Activated CD4-positive, alpha-beta memory T cell treated with anti-CD3 and anti-CD28 coated beads, Interleukin-2, amount 10 ng/mL, durations not matched to agents 7 days and 5 days (primary cell): ENCODE data around the gene SETBP1. TPM values are rescaled to one million over a fixed set of nuclear protein-coding genes. Genes with fewer than 3 reads are reported as not detected.

ENCODE experiments used
- CTCF ChIA-PET: fragments of 350-600 bp; sonication (Branson Sonifier 250); formaldehyde crosslinking; loops from one replicate; lab custom pipeline; 2021; ENCODE audit warnings: antibody characterized with exemption, inconsistent platforms; lab: Charles Lee
- POLR2A ChIA-PET: fragments of 350-600 bp; sonication (Branson Sonifier 250); formaldehyde crosslinking; loops from one replicate; lab custom pipeline; 2021; ENCODE audit warnings: antibody characterized with exemption; lab: Charles Lee
- DNase-seq: peaks from one replicate; pipeline ENCODE4 v3.0.0-alpha.2; 2020
- H3K27ac Mint-ChIP-seq: one replicate; pipeline ENCODE4 v1.8.0; 2021; ENCODE audit warnings: mild to moderate bottlenecking, mixed read lengths
- H3K27me3 Mint-ChIP-seq: one replicate; pipeline ENCODE4 v1.8.0; 2021; ENCODE audit warnings: mixed read lengths
- H3K36me3 Mint-ChIP-seq: one replicate; pipeline ENCODE4 v1.8.0; 2021; ENCODE audit warnings: low read depth, mixed read lengths
- H3K4me1 Mint-ChIP-seq: one replicate; pipeline ENCODE4 v1.8.0; 2021; ENCODE audit warnings: mixed read lengths
- H3K4me3 Mint-ChIP-seq: one replicate; pipeline ENCODE4 v1.8.0; 2021; ENCODE audit warnings: mild to moderate bottlenecking, mixed read lengths
- H3K9me3 Mint-ChIP-seq: one replicate; pipeline ENCODE4 v1.8.0; 2021; ENCODE audit warnings: mixed read lengths
- total RNA-seq, 2 experiments: library from RNA; stranded (reverse); gene quantifications; one replicate each; pipeline ENCODE4 v1.2.3, GENCODE V29; 2021

SETBP1 gene
- 10 to 100 TPM; 15.8 to 18.2 TPM for total RNA-seq

- peak within 1 kb of the TSS; percentile 65 for H3K27ac Mint-ChIP-seq
- ChIA-PET POLR2A (interaction anchor here (0.7 to 3.2 kb wide), 10 partner anchors 10 to 425 kb away, joined by 3 to 43 read pairs (median 4); no protein-coding TSS in a partner anchor), CTCF (interaction anchor here (0.8 to 2.0 kb wide), 6 partner anchors 43 to 530 kb away, joined by 3 to 10 read pairs (median 4); no protein-coding TSS in a partner anchor)
- H3K36me3 Mint-ChIP-seq: no peaks in the 10 kb centered on the region
- H3K27me3 Mint-ChIP-seq: peaks cover 30% of the 10 kb centered on the region
- no peaks in the 10 kb centered on the region for H3K9me3 Mint-ChIP-seq
- H3K4me1 Mint-ChIP-seq: peaks cover 17% of the 10 kb centered on the region
- no peak within 1 kb of the TSS for H3K4me3 Mint-ChIP-seq
- peak; percentile 48 for DNase-seq
Measured at GRCh38 chr18:44680273-44681075, at the start of gene SETBP1. TSS of gene SETBP1 (plus strand) at chr18:44680888. CDS start at chr18:44701347, 20,459 bp downstream.

- Mint-ChIP-seq H3K27ac (no peak overlapping the region), H3K4me1 (peaks cover 7% of the 10 kb centered on the region), H3K27me3 (no peaks in the 10 kb centered on the region), H3K4me3 (no peak overlapping the region), H3K9me3 (no peaks in the 10 kb centered on the region), H3K36me3 (no peaks in the 10 kb centered on the region)
- ChIA-PET POLR2A (interaction anchor here (0.5 kb wide), 1 partner anchor 174 kb away, joined by 3 read pairs; no protein-coding TSS in a partner anchor), CTCF (no interaction called here)
- DNase-seq: no peak
Measured at GRCh38 chr18:44632469-44633145, 48.1 kb upstream of the SETBP1 start.

- POLR2A ChIA-PET: no interaction called here
- H3K36me3 Mint-ChIP-seq: no peaks in the 10 kb centered on the region
- peaks cover 14% of the 10 kb centered on the region for H3K4me1 Mint-ChIP-seq
- CTCF ChIA-PET: no interaction called here
- no peak overlapping the region for H3K4me3 Mint-ChIP-seq
- peaks cover 11% of the 10 kb centered on the region for H3K27me3 Mint-ChIP-seq
- no peaks in the 10 kb centered on the region for H3K9me3 Mint-ChIP-seq
- H3K27ac Mint-ChIP-seq: no peak overlapping the region
- no peak for DNase-seq
Measured at GRCh38 chr18:44635546-44635945, 45.1 kb upstream of the SETBP1 start.

- Mint-ChIP-seq H3K4me3 (no peak overlapping the region), H3K4me1 (peaks cover 14% of the 10 kb centered on the region), H3K27me3 (peaks cover 18% of the 10 kb centered on the region), H3K36me3 (no peaks in the 10 kb centered on the region), H3K27ac (no peak overlapping the region), H3K9me3 (no peaks in the 10 kb centered on the region)
- CTCF ChIA-PET: no interaction called here
- no peak for DNase-seq
- POLR2A ChIA-PET: no interaction called here
Measured at GRCh38 chr18:44636241-44636640, 44.4 kb upstream of the SETBP1 start.

DNA sequence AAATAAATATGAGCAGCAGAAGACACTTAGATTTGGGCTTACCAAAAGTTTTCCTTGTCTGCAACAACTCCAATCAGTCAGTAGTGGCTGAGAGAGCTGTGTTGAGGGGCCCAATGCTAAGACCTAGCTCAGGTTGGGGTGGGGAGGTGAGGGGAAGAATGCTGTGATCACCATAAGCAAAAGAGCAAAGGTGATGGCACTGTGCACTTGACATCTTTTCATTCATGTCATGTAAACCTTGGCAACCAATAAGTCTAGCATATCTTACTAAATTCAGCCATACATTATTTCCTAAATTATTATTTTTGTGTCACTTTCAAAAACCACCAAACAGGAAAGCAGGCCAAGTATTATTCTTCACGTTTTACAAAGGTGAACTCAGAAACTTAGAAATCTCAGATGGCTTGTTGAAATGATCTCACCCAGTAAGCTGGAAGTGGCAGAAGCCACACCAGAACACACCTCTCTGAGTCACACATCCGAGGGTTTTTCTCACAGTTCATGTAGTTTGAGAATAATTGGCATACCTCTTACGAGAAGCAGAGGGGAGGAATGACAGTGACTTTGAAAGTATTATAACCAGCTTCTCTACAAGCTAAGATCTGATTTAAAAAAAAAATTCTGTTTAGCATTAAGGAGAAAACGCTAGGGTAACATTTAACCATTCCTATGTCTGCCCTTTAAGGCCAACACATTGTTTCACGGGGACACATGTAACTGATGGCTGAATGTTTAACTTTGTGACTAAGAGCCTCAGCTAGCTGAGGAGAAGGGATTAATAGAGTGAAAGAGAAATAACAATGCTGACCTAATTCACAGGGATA, 43.3 kb upstream of the SETBP1 start:
- POLR2A ChIA-PET: no interaction called here
- no peak overlapping the region for H3K27ac Mint-ChIP-seq
- no peaks in the 10 kb centered on the region for H3K36me3 Mint-ChIP-seq
- peaks cover 14% of the 10 kb centered on the region for H3K4me1 Mint-ChIP-seq
- H3K27me3 Mint-ChIP-seq: peaks cover 21% of the 10 kb centered on the region
- DNase-seq: peak; percentile 24
- H3K9me3 Mint-ChIP-seq: no peaks in the 10 kb centered on the region
- CTCF ChIA-PET: interaction anchor here (0.7 kb wide), 1 partner anchor 41 kb away, joined by 3 read pairs; no protein-coding TSS in a partner anchor
- no peak overlapping the region for H3K4me3 Mint-ChIP-seq

DNA sequence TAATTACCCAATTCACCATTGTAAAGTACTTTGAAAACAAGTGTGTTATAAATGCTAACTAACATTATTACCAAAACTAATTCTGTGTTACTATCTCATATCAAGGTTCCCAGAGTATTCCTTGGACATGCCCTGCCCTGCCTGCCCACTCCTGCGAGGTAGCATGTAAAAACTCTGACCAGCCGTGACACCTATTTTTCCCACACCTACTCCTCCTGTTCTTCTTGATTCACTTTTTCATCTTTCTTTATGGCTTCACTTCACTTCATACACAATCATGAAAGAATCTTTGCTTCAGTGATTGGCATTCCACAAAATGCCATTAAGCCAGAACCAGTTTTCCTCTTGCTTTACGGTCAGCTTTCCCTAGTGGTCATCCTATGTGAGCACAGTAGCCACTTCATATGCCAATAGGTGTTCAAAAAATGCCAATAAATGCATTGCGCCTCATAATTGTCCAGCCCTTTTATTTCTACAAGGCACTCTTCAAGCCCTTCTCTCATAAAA, 42.6 kb upstream of the SETBP1 start:
- peaks cover 14% of the 10 kb centered on the region for H3K4me1 Mint-ChIP-seq
- H3K9me3 Mint-ChIP-seq: no peaks in the 10 kb centered on the region
- H3K36me3 Mint-ChIP-seq: no peaks in the 10 kb centered on the region
- H3K4me3 Mint-ChIP-seq: no peak overlapping the region
- no peak for DNase-seq
- no peak overlapping the region for H3K27ac Mint-ChIP-seq
- ChIA-PET CTCF (no interaction called here), POLR2A (no interaction called here)
- H3K27me3 Mint-ChIP-seq: peaks cover 24% of the 10 kb centered on the region

DNA sequence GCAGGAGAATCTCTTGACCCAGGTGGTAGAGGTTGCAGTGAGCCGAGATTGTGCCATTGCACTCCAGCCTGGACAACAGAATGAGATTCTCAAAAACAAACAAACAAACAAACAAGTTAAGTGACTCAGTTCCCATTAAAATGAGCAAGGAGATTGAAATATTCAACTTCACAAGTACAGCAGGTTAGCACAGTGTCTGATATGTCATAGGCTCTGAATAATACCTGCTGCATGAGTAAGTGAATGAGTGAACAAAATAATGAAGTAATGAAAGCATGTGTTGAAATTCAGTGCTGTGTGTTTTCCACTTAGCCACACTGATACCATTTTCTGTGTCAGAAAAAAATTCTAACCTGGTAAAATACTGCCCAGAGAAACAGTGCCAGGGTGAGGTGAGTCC, 41.9 kb upstream of the SETBP1 start:
- ChIA-PET CTCF (no interaction called here), POLR2A (no interaction called here)
- no peak for DNase-seq
- Mint-ChIP-seq H3K27me3 (peaks cover 25% of the 10 kb centered on the region), H3K27ac (no peak overlapping the region), H3K4me1 (peaks cover 14% of the 10 kb centered on the region), H3K4me3 (no peak overlapping the region), H3K9me3 (no peaks in the 10 kb centered on the region), H3K36me3 (no peaks in the 10 kb centered on the region)

- H3K27me3 Mint-ChIP-seq: peaks cover 39% of the 10 kb centered on the region
- H3K4me3 Mint-ChIP-seq: no peak overlapping the region
- ChIA-PET POLR2A (no interaction called here), CTCF (no interaction called here)
- peaks cover 3% of the 10 kb centered on the region for H3K4me1 Mint-ChIP-seq
- H3K27ac Mint-ChIP-seq: no peak overlapping the region
- DNase-seq: no peak
- H3K36me3 Mint-ChIP-seq: no peaks in the 10 kb centered on the region
- no peaks in the 10 kb centered on the region for H3K9me3 Mint-ChIP-seq
Measured at GRCh38 chr18:44643004-44643403, 37.7 kb upstream of the SETBP1 start.

GRCh38 chr18:44651478-44651877, 29.2 kb upstream of the SETBP1 start:
- no peaks in the 10 kb centered on the region for H3K36me3 Mint-ChIP-seq
- no peaks in the 10 kb centered on the region for H3K9me3 Mint-ChIP-seq
- no peak overlapping the region for H3K27ac Mint-ChIP-seq
- no peak for DNase-seq
- no peaks in the 10 kb centered on the region for H3K4me1 Mint-ChIP-seq
- POLR2A ChIA-PET: interaction anchor here (0.7 kb wide), 1 partner anchor 973 kb away, joined by 3 read pairs; no protein-coding TSS in a partner anchor
- CTCF ChIA-PET: no interaction called here
- no peak overlapping the region for H3K4me3 Mint-ChIP-seq
- H3K27me3 Mint-ChIP-seq: peaks cover 22% of the 10 kb centered on the region

DNA sequence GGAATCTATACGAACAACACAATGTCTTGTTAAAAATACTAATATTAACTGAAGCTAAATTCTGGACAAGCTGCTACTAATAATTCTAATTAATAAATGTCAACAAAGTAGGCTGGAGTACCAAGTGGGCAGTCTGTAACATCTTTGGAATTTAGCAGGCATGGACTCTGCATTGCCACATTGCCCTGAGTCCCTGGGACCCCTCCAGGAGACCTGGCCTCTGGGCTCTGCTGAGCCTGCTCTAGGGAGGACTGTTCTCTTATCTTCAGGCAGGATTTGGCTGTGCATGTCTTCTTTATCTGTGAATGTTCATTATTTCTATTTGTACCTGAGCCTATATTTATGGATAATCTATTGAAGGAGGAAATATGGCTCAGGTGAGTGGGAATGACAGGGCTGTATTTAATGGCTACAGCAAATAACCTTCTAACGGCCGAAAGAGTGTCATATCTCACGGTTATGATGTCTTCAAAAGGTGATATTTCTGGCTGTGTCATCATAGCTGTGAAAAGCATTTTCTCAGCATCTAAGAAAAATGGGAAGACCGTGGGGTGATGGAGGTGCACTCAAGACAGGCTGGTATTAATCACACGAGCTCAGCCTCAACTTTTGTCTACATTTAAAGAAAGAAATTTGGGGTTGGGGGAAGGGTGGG, 28.6 kb upstream of the SETBP1 start:
- Mint-ChIP-seq H3K9me3 (no peaks in the 10 kb centered on the region), H3K4me1 (no peaks in the 10 kb centered on the region), H3K27me3 (peaks cover 23% of the 10 kb centered on the region), H3K27ac (no peak overlapping the region), H3K4me3 (no peak overlapping the region), H3K36me3 (no peaks in the 10 kb centered on the region)
- DNase-seq: no peak
- ChIA-PET CTCF (no interaction called here), POLR2A (no interaction called here)

DNA sequence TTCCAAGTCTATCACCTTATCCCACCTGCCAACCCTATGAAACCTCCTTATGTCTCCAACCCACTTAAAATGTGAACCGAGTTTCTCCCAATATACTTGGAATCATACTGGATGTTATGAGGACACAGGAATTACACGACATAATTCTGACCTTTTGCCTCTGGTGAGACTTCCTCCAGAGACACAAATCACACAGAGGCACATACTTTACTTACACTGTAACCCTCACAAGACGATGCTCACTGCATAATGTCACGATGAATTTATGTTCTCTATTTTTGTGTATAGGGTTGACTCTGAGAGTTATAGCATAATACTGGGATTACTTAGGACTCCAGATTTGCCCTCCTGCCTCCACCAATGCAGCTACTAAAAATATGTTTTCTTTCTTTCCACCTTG, 28.0 kb upstream of the SETBP1 start:
- Mint-ChIP-seq H3K27me3 (peaks cover 23% of the 10 kb centered on the region), H3K9me3 (no peaks in the 10 kb centered on the region), H3K27ac (no peak overlapping the region), H3K4me1 (no peaks in the 10 kb centered on the region), H3K4me3 (no peak overlapping the region), H3K36me3 (no peaks in the 10 kb centered on the region)
- no peak for DNase-seq
- ChIA-PET CTCF (no interaction called here), POLR2A (no interaction called here)

DNA sequence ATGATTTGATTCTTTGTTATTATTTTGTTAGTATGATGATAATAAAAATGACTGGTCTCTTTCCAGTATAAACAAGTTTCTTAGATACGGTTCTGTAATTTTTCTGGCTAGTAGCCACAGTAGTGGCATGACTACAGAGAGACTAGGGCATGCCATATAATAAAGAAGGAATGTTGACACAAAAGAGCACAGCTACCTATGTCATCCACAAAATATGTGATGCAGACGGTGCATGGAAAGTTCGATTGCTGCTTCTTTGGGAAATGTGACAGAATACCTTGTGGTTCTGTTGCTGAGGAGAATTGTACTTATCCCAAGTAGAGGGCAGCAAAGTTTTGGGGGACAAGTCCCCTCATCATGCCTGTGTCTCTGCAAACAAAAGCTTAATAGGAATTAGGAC, 26.1 kb upstream of the SETBP1 start:
- Mint-ChIP-seq H3K4me1 (no peaks in the 10 kb centered on the region), H3K9me3 (no peaks in the 10 kb centered on the region), H3K27me3 (peaks cover 33% of the 10 kb centered on the region), H3K4me3 (no peak overlapping the region), H3K36me3 (no peaks in the 10 kb centered on the region), H3K27ac (no peak overlapping the region)
- DNase-seq: no peak
- CTCF ChIA-PET: interaction anchor here (1.3 kb wide), 1 partner anchor 24 kb away, joined by 3 read pairs; no protein-coding TSS in a partner anchor
- POLR2A ChIA-PET: no interaction called here
